Measurements from ENCODE around the gene GRAMD1B. TPM values are rescaled to one million over a fixed set of nuclear protein-coding genes. Genes with fewer than 3 reads are reported as not detected.

The GRAMD1B gene

DNA sequence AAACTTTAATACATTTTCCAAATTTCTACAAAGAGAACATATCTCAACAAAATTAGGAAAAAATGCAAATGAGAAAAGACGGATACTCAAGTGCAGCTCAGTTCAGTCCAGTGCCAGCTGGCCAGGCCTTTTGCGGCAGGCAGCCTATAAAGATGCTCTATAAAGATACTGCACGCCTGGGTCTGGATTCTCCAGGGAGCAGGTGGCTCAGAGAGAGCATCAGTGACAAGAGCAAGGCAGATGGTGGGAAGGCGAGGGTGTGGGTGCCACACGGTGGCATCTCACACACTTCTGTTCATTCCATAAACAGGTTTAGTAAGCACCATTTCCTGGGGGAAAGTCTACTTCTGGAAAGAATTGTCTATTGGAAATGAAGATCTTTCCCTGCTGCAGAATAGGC lies 242.5 kb downstream of the GRAMD1B start:
- H3K4me3 ChIP-seq (replicated peaks; ENCODE audit: insufficient read depth, low read length), result no peak overlapping the region
- H3K27ac ChIP-seq (replicated peaks), result no peak overlapping the region
- TF ChIP-seq GABPA (IDR thresholded peaks at IDR 0.05; ENCODE audit: low read depth), result no peak
- no peak for TF ChIP-seq SPI1 (IDR thresholded peaks at IDR 0.05; ENCODE audit: borderline replicate concordance, low read depth)
- no peak for TF ChIP-seq REST (IDR thresholded peaks at IDR 0.05; ENCODE audit: insufficient replicate concordance, low read depth)
- TF ChIP-seq POLR2AphosphoS5 (IDR thresholded peaks at IDR 0.05; ENCODE audit: low read depth), result no peak
- no peak for TF ChIP-seq CTCF (IDR thresholded peaks at IDR 0.05; ENCODE audit: insufficient read depth, low read length)
- DNase-seq (ENCODE audit: low read depth in 1 of 2, low spot score in 1 of 2), result no peak
- peaks cover 4% of the 10 kb centered on the region for H3K27me3 ChIP-seq (ENCODE audit: insufficient read depth, poor library complexity, severe bottlenecking)

- no peak for DNase-seq (ENCODE audit: low read depth in 1 of 2, low spot score in 1 of 2)
- no peak overlapping the region for H3K4me3 ChIP-seq (replicated peaks; ENCODE audit: insufficient read depth, low read length)
- no peak overlapping the region for H3K27ac ChIP-seq (replicated peaks)
- no peak for TF ChIP-seq POLR2AphosphoS5 (IDR thresholded peaks at IDR 0.05; ENCODE audit: low read depth)
- no peak for TF ChIP-seq SPI1 (IDR thresholded peaks at IDR 0.05; ENCODE audit: borderline replicate concordance, low read depth)
- no peak for TF ChIP-seq GABPA (IDR thresholded peaks at IDR 0.05; ENCODE audit: low read depth)
- TF ChIP-seq REST (IDR thresholded peaks at IDR 0.05; ENCODE audit: insufficient replicate concordance, low read depth), result no peak
- TF ChIP-seq CTCF (IDR thresholded peaks at IDR 0.05; ENCODE audit: insufficient read depth, low read length), result no peak
- no peaks in the 10 kb centered on the region for H3K27me3 ChIP-seq (ENCODE audit: insufficient read depth, poor library complexity, severe bottlenecking)
Observed at GRCh38 chr11:123674297-123674696, 244.2 kb downstream of the GRAMD1B start.

Small RNAs within 50 kb of the gene (microRNA-seq; reads per million reads assigned to microRNA genes)
- gene MIR4493, result not detected
